HUES64 (cell line): ENCODE measurements around the gene ANKEF1.

Experiments
- H3K27ac ChIP-seq: 2 replicates; pipeline ENCODE4 v1.7.0; 2013; ENCODE audit warnings: low read depth, low read length, inconsistent platforms
- H3K27me3 ChIP-seq: 2 replicates; pipeline ENCODE4 v1.6.1; 2013; ENCODE audit warnings: mild to moderate bottlenecking, low read length; ENCODE audit not compliant: insufficient read depth
- H3K36me3 ChIP-seq: 2 replicates; pipeline ENCODE4 v1.6.1; 2013; ENCODE audit warnings: mild to moderate bottlenecking, low read length; ENCODE audit not compliant: insufficient read depth
- H3K4me1 ChIP-seq: 2 replicates; pipeline ENCODE4 v1.6.1; 2013; ENCODE audit warnings: mild to moderate bottlenecking, low read length, moderate library complexity; ENCODE audit not compliant: insufficient read depth
- H3K4me3 ChIP-seq: 2 replicates; pipeline ENCODE4 v1.5.1; 2013; ENCODE audit warnings: mild to moderate bottlenecking, low read length, moderate library complexity
- H3K9ac ChIP-seq: 2 replicates; pipeline ENCODE4 v1.6.1; 2013; ENCODE audit warnings: mild to moderate bottlenecking, low read depth, low read length
- H3K9me3 ChIP-seq: 2 replicates; pipeline ENCODE4 v1.6.1; 2013; ENCODE audit warnings: low read depth, low read length; ENCODE audit not compliant: insufficient read depth
- WGBS: fragments of 150-250, 120-280 bp; methylation state at CpG from one replicate; pipeline ENCODE4 v1.1.7; 2013; ENCODE audit warnings: missing lambda C conversion rate; 5-methylcytosine and 5-hydroxymethylcytosine counted together

The ANKEF1 gene

GRCh38 chr20:10090588-10091166 lies 55.9 kb downstream of the ANKEF1 start:
- Histone ChIP-seq H3K9me3 (no peaks in the 10 kb centered on the region), H3K27me3 (no peaks in the 10 kb centered on the region), H3K9ac (no peak overlapping the region), H3K4me1 (peaks cover 9% of the 10 kb centered on the region), H3K4me3 (no peak overlapping the region), H3K36me3 (no peaks in the 10 kb centered on the region), H3K27ac (no peak overlapping the region)
- WGBS = 32% methylated on average over 1 of the region's 2 CpGs

GRCh38 chr20:10093087-10093591 lies 58.4 kb downstream of the ANKEF1 start:
- 91% methylated on average over 2 of the region's 2 CpGs for WGBS
- H3K27ac ChIP-seq = no peak overlapping the region
- H3K4me1 ChIP-seq = peaks cover 9% of the 10 kb centered on the region
- no peaks in the 10 kb centered on the region for H3K27me3 ChIP-seq
- H3K36me3 ChIP-seq = no peaks in the 10 kb centered on the region
- H3K9ac ChIP-seq = no peak overlapping the region
- no peak overlapping the region for H3K4me3 ChIP-seq
- H3K9me3 ChIP-seq = no peaks in the 10 kb centered on the region

DNA sequence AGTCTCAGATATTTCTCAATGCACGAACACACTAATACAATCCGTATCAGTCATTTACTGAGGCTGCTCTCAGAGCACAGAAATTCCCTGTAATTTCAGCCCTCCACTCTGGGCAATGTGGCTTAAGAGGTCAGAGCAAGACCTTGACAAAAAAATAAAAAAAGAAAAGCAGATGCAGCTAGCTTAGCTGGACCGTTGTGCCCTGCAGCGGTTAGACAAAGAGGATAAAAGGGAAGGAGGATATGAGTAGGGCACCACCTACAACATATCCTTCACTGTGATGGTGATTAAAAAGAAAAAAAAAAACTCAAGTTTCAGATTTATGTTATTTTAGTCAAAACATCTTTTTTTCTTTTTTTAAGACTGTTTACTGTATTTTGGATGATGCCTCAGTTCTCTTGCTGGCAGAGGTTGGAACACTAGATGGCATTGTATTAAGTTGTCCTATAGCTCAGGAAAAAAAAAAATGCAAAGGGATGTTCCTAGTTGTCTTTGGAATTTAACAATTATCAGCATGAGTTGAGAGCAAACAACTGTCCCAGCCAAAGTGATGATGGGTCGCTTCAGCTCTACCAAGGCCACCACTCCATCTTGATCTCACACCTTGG lies 59.9 kb downstream of the ANKEF1 start:
- Histone ChIP-seq H3K4me3 (no peak overlapping the region), H3K36me3 (no peaks in the 10 kb centered on the region), H3K27ac (no peak overlapping the region), H3K9ac (no peak overlapping the region), H3K27me3 (no peaks in the 10 kb centered on the region), H3K4me1 (peaks cover 9% of the 10 kb centered on the region), H3K9me3 (peaks cover 5% of the 10 kb centered on the region; the same call in 1 of the 2 replicates)
- 95% methylated on average over 5 of the region's 5 CpGs for WGBS

- H3K9ac ChIP-seq = no peak overlapping the region
- peaks cover 5% of the 10 kb centered on the region; the same call in 1 of the 2 replicates for H3K9me3 ChIP-seq
- H3K4me1 ChIP-seq = peaks cover 9% of the 10 kb centered on the region
- WGBS = 100% methylated on average over 2 of the region's 3 CpGs
- H3K27me3 ChIP-seq = no peaks in the 10 kb centered on the region
- no peak overlapping the region for H3K27ac ChIP-seq
- H3K36me3 ChIP-seq = no peaks in the 10 kb centered on the region
- H3K4me3 ChIP-seq = no peak overlapping the region
Measured at GRCh38 chr20:10096790-10097189, 62.0 kb downstream of the ANKEF1 start.

- H3K9ac ChIP-seq = no peak overlapping the region
- no peaks in the 10 kb centered on the region for H3K36me3 ChIP-seq
- H3K4me1 ChIP-seq = no peaks in the 10 kb centered on the region
- no peaks in the 10 kb centered on the region for H3K27me3 ChIP-seq
- no peaks in the 10 kb centered on the region for H3K9me3 ChIP-seq
- no peak overlapping the region for H3K27ac ChIP-seq
- no peak overlapping the region for H3K4me3 ChIP-seq
Measured at GRCh38 chr20:10105046-10105445, 70.3 kb downstream of the ANKEF1 start.
